ENCODE measurements around the gene ENO1.

- TF ChIP-seq CTCF (IDR thresholded peaks at IDR 0.05): peak in 5 of 6 experiments; percentile 21 to 63 (median 56)
- TF ChIP-seq POLR2AphosphoS5 (IDR thresholded peaks at IDR 0.05): no peak
- no peak for TF ChIP-seq EP300 (IDR thresholded peaks at IDR 0.05)
Observed at GRCh38 chr1:8858888-8859706, 19.4 kb downstream of the ENO1 start.

Data from upper lobe of left lung (tissue), 4 donors.